Thoracic aorta (tissue), 2 donors: ENCODE data around the gene SUMF1. TPM values are rescaled to one million over a fixed set of nuclear protein-coding genes. Genes with fewer than 3 reads are reported as not detected.

Experiments used
- ATAC-seq: fragments of 150-250 bp; one replicate; pipeline ENCODE4 v1.8.0; 2017; ENCODE audit warnings: low read depth; ENCODE audit not compliant: insufficient number of reproducible peaks, low FRiP score
- DNase-seq: peaks from one replicate; pipeline ENCODE4 v3.0.0-alpha.2; 2020; ENCODE audit warnings: low spot score
- H3K27ac ChIP-seq, 2 donors: fragments of 200-600 bp; sonication (generic); 1 replicate in 1 of 2; 2 replicates in 1 of 2; pipeline ENCODE4 v1.5.1; 2016; ENCODE audit warnings: mild to moderate bottlenecking in 2 of 2, moderate library complexity in 2 of 2
- H3K27me3 ChIP-seq: fragments of 200-600 bp; sonication (generic); replicated peaks from 2 replicates; pipeline ENCODE4 v1.6.0; 2016; ENCODE audit warnings: mild to moderate bottlenecking; ENCODE audit not compliant: insufficient read depth
- H3K36me3 ChIP-seq: fragments of 200-600 bp; sonication (generic); one replicate; pipeline ENCODE4 v1.5.1; 2016
- H3K4me1 ChIP-seq, 2 donors: fragments of 200-600 bp; sonication (generic); 1 replicate in 1 of 2; 2 replicates in 1 of 2; pipeline versions ENCODE4 v1.5.1 to v1.6.0; 2016; ENCODE audit warnings: low read depth in 2 of 2, mild to moderate bottlenecking in 1 of 2; ENCODE audit not compliant: control insufficient read depth in 1 of 2
- H3K4me3 ChIP-seq: fragments of 200-600 bp; sonication (generic); 2 replicates; pipeline ENCODE4 v1.5.1; 2016; ENCODE audit warnings: mild to moderate bottlenecking
- H3K9me3 ChIP-seq: fragments of 200-600 bp; sonication (generic); 2 replicates; pipeline ENCODE4 v1.5.1; 2016
- CTCF ChIP-seq: fragments of 200-600 bp; sonication (generic); IDR thresholded peaks from one replicate; pipeline ENCODE4 v1.5.1; 2019; ENCODE audit warnings: antibody characterized with exemption
- total RNA-seq, 2 donors: library from RNA; depleted of rRNA; stranded (reverse); fragments of >200 nt; gene quantifications; one replicate each; pipeline versions ENCODE4 v1.1.0 to v1.2.3, GENCODE V29; 2016

Gene SUMF1
- total RNA-seq, 2 donors from 2014 or later = 35.0 to 63.5 TPM

DNA sequence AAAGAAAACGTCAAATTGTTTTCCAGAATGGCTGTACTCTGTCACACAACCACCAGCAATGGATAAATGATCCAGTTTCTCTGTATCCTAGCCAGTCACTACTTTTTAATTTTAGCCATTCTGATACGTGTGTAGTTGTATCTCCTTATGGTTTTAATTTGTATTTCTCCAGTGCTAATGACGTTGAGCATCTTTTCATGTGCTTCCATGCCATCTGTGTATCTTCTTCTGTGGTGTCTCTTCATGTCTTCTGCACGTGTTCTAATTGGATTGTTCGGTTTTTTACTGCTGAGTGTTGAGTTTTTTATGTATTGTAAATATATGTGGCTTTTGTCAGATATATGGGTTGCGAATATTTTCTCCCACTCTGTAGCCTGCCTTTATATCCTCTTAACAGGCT is 81.9 kb downstream of the SUMF1 start:
- H3K36me3 ChIP-seq = no peaks in the 10 kb centered on the region
- no peak for DNase-seq
- no peaks in the 10 kb centered on the region for H3K9me3 ChIP-seq
- H3K4me3 ChIP-seq = no peak overlapping the region
- no peaks in the 10 kb centered on the region for H3K4me1 ChIP-seq
- no peak for TF ChIP-seq CTCF
- no peak for ATAC-seq
- no peaks in the 10 kb centered on the region for H3K27me3 ChIP-seq
- no peak overlapping the region for H3K27ac ChIP-seq

- TF ChIP-seq CTCF = no peak
- DNase-seq (no peak), ATAC-seq (no peak)
- no peak overlapping the region for H3K4me3 ChIP-seq
- H3K4me1 ChIP-seq = no peaks in the 10 kb centered on the region
- H3K27me3 ChIP-seq = no peaks in the 10 kb centered on the region
- no peaks in the 10 kb centered on the region for H3K36me3 ChIP-seq
- no peaks in the 10 kb centered on the region for H3K9me3 ChIP-seq
- H3K27ac ChIP-seq = no peak overlapping the region
These were observed 87.1 kb downstream of the SUMF1 start for GRCh38 chr3:4380013-4380412.

DNA sequence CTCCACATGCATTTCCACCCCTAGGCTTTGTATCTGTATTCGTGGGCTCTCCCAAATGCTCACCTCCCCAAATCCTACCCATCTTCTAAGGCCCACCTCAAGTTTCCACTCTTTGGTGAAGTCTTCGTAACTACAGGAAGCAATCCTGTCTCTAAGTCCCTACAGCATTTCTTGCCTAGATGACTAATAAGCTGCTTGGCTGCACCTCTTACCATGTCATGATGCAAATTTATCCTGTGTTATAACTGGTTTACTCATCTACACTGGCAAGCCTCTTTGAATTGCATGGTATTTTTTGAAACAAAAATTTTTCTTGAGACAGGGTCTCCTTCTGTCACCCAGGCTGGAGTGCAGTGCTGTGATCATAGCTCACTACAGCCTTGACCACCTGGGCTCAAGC is 90.6 kb downstream of the SUMF1 start:
- no peak for ATAC-seq

GRCh38 chr3:4375911-4376310 is 91.2 kb downstream of the SUMF1 start:
- no peaks in the 10 kb centered on the region for H3K4me1 ChIP-seq
- no peak for TF ChIP-seq CTCF
- no peak for ATAC-seq
- peaks cover 6% of the 10 kb centered on the region for H3K36me3 ChIP-seq
- no peaks in the 10 kb centered on the region for H3K27me3 ChIP-seq
- H3K27ac ChIP-seq = no peak overlapping the region
- H3K9me3 ChIP-seq = peaks cover 6% of the 10 kb centered on the region
- H3K4me3 ChIP-seq = no peak overlapping the region
- DNase-seq = no peak

More for the DNA sequence above, 90.6 kb downstream of the SUMF1 start:
- Histone ChIP-seq H3K4me3 (no peak overlapping the region), H3K27me3 (no peaks in the 10 kb centered on the region), H3K36me3 (peaks cover 6% of the 10 kb centered on the region), H3K4me1 (no peaks in the 10 kb centered on the region), H3K27ac (no peak overlapping the region), H3K9me3 (peaks cover 6% of the 10 kb centered on the region)
- TF ChIP-seq CTCF = no peak
- DNase-seq = no peak

DNA sequence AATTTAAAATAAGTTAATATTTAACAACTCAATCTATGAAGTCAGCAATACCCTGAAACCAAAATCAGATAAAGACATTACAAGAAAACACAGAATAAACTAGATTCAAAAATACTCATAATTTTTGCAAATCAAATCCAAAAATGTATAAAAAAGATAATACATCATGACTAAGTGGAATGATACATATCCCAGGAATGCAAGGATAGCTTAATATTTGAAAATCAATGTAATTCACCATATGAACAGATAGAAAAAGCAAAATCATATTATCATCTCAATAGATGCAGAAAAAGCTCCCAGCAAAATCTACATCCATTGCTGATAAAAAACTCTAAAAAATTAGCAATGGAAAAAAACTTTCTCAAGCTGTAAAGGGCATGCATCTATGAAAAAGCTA is 93.4 kb downstream of the SUMF1 start:
- H3K36me3 ChIP-seq = peaks cover 6% of the 10 kb centered on the region

More for the DNA sequence above, 93.4 kb downstream of the SUMF1 start:
- ATAC-seq (no peak), DNase-seq (no peak)
- peaks cover 6% of the 10 kb centered on the region for H3K9me3 ChIP-seq
- no peaks in the 10 kb centered on the region for H3K4me1 ChIP-seq
- TF ChIP-seq CTCF = no peak
- H3K27ac ChIP-seq = no peak overlapping the region
- H3K27me3 ChIP-seq = no peaks in the 10 kb centered on the region
- H3K4me3 ChIP-seq = no peak overlapping the region
